HEK293T (cell line): ENCODE measurements around the gene NKG7.

Source experiments
- ARNT ChIP-seq: fragments of 450-650 bp; IDR thresholded peaks from 2 replicates; pipeline ENCODE4 v1.6.1; 2017; ENCODE audit warnings: mild to moderate bottlenecking
- BHLHE40 ChIP-seq: fragments of 450-650 bp; IDR thresholded peaks from 2 replicates; pipeline ENCODE4 v1.6.1; 2016; ENCODE audit warnings: mild to moderate bottlenecking, moderate library complexity, borderline replicate concordance
- CTBP1 ChIP-seq: fragments of 450-650 bp; IDR thresholded peaks from 2 replicates; pipeline ENCODE4 v1.6.1; 2016; ENCODE audit warnings: borderline replicate concordance
- FOXA1 ChIP-seq: fragments of 450-650 bp; IDR thresholded peaks from 2 replicates; pipeline ENCODE4 v1.6.1; 2016; ENCODE audit warnings: mild to moderate bottlenecking
- FOXK2 ChIP-seq: fragments of 450-650 bp; IDR thresholded peaks from 2 replicates; pipeline ENCODE4 v1.6.1; 2016; ENCODE audit warnings: mild to moderate bottlenecking
- FOXM1 ChIP-seq: fragments of 450-650 bp; IDR thresholded peaks from 2 replicates; pipeline ENCODE4 v1.6.1; 2017; ENCODE audit warnings: mild to moderate bottlenecking, borderline replicate concordance
- L3MBTL2 ChIP-seq: fragments of 450-650 bp; conservative IDR thresholded peaks from 2 replicates; pipeline ENCODE4 v1.6.1; 2016; ENCODE audit warnings: mild to moderate bottlenecking
- SP1 ChIP-seq: fragments of 450-650 bp; IDR thresholded peaks from 2 replicates; pipeline ENCODE4 v1.6.1; 2017
- TARDBP ChIP-seq: fragments of 450-650 bp; IDR thresholded peaks from 2 replicates; pipeline ENCODE4 v1.6.1; 2016
- ZNF384 ChIP-seq: fragments of 450-650 bp; IDR thresholded peaks from 2 replicates; pipeline ENCODE4 v1.6.1; 2016
- TF ChIP-seq, protein P1 (sequence below): fragments of 450-650 bp; IDR thresholded peaks from 2 replicates; pipeline ENCODE4 v1.6.1; 2016

DNA sequence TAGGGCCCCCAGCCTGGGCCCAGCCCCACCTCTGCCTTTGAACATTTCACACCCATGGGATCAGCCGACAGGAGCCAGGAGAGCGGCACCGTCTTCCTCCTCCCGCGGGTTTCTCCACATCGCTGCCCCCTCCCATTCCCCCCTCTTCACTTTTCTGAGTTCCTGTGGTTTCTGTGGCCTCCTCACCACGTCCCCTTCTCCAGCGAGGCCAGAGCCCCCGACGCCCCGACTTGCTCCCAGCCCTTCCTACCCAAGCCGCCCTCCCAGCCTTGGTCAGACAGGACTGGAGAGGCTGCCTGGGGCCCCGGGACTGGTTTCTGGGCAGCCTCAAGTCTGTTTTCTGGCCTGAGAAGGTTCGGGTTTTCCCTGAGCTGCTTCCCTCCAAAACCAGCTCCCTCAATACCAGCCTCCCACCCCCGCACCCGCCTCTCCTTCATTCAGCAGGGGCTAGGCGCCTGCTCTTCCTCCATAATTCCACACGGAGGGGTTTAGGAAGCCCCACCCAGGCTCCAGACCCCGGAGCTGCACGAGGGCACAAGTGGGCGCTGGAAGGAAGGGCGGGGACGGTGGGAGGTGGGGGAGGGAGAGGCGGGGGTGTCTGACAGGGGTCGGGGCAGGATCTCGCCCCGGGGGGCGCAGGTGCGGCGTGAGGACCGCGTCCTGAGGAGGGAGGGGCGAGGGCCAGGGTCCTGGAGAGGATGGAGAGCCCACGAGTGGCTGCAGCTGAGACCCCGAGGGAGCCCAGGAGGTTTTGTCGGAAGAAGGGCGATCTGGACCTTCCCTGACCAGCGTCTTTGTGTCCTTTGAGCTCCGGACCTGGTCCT is 49.0 kb upstream of the NKG7 start:
- TF ChIP-seq L3MBTL2 (no peak), FOXK2 (no peak), SP1 (no peak), ZNF384 (no peak), ARNT (no peak), TARDBP (no peak), BHLHE40 (no peak), CTBP1 (no peak), FOXA1 (no peak), FOXM1 (no peak)
- TF ChIP-seq, protein P1, sequence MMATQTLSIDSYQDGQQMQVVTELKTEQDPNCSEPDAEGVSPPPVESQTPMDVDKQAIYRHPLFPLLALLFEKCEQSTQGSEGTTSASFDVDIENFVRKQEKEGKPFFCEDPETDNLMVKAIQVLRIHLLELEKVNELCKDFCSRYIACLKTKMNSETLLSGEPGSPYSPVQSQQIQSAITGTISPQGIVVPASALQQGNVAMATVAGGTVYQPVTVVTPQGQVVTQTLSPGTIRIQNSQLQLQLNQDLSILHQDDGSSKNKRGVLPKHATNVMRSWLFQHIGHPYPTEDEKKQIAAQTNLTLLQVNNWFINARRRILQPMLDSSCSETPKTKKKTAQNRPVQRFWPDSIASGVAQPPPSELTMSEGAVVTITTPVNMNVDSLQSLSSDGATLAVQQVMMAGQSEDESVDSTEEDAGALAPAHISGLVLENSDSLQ, result no peak
